ENCODE data around the gene LRMDA. TPM values are rescaled to one million over a fixed set of nuclear protein-coding genes. Genes with fewer than 3 reads are reported as not detected.

Gene LRMDA
- 0.77 and 3.8 TPM in 2 replicates for total RNA-seq

GRCh38 chr10:75431180-75432111 is at the start of gene LRMDA:
TSS of gene LRMDA (plus strand) at chr10:75431624.

GRCh38 chr10:75401569-75402485 is 29.6 kb upstream of the LRMDA start, which contains the start of gene ZNF503:
TSS of gene ZNF503 (minus strand) at chr10:75401764. CDS start at chr10:75401419, 345 bp downstream.

Other genes with a start within 250 kb of the LRMDA start
- 85.5 and 98.0 TPM in 2 replicates for gene VDAC2, start 220.8 kb upstream of the LRMDA start, total RNA-seq
- 7.0 and 12.8 TPM in 2 replicates for gene COMTD1, start 195.7 kb upstream of the LRMDA start, total RNA-seq
- gene ZNF503, start 29.9 kb upstream of the LRMDA start, total RNA-seq: 6.7 and 16.4 TPM in 2 replicates